ENCODE measurements around the gene UBE2Z. TPM values are rescaled to one million over a fixed set of nuclear protein-coding genes. Genes with fewer than 3 reads are reported as not detected.
A peak's percentile ranks its signal among the peaks of the same experiment; 100 is the strongest.

The UBE2Z gene
- total and polyA plus RNA-seq, 2 of the 13 experiments (the other 11 are each of a cell fraction or from before 2014, with no cell fraction given) = 63.2 to 122 TPM

GRCh38 chr17:48908047-48908843 is at the start of gene UBE2Z (continued):
- TF ChIP-seq ZBTB2 (CRISPR knock-in tag; IDR thresholded peaks at IDR 0.05; ENCODE audit: low read depth) (peak; percentile 96), EED (CRISPR knock-in tag; IDR thresholded peaks at IDR 0.05) (no peak), YY1 (IDR thresholded peaks at IDR 0.05; ENCODE audit: insufficient read depth, insufficient replicate concordance, low read depth, low read length) (peak; percentile 92), CENPT (CRISPR knock-in tag; IDR thresholded peaks at IDR 0.05; ENCODE audit: low read depth) (0 out of 2 replicates have a peak, but pooled peaks have one; percentile 17), NPAS2 (CRISPR knock-in tag; IDR thresholded peaks at IDR 0.05; ENCODE audit: borderline replicate concordance) (no peak), ZNF12 (CRISPR knock-in tag; IDR thresholded peaks at IDR 0.05) (no peak; the same call in 1 of the 2 replicates), ZNF782 (CRISPR knock-in tag; IDR thresholded peaks at IDR 0.05; ENCODE audit: borderline replicate concordance) (peak; percentile 88; the same call in 1 of the 2 replicates), ZNF800 (CRISPR knock-in tag; IDR thresholded peaks at IDR 0.05) (peak; percentile 63; the same call in 1 of the 2 replicates), ZSCAN22 (CRISPR knock-in tag; IDR thresholded peaks at IDR 0.05) (peak; percentile 95), NR2F2 (IDR thresholded peaks at IDR 0.05; ENCODE audit: borderline replicate concordance, low read depth) (peak; percentile 14; the same call in 1 of the 2 replicates), CTCF (CRISPR knock-in tag; IDR thresholded peaks at IDR 0.05) (peak; percentile 80), ZNF335 (CRISPR knock-in tag; IDR thresholded peaks at IDR 0.05) (peak; percentile 82; the same call in 1 of the 2 replicates), ZNF317 (CRISPR knock-in tag; IDR thresholded peaks at IDR 0.05) (peak; percentile 83), GATAD1 (CRISPR knock-in tag; IDR thresholded peaks at IDR 0.05) (peak; percentile 92), ZBTB26 (CRISPR knock-in tag; IDR thresholded peaks at IDR 0.05; ENCODE audit: borderline replicate concordance) (peak; percentile 86; the same call in 1 of the 2 replicates), ZFP41 (CRISPR knock-in tag; IDR thresholded peaks at IDR 0.05; ENCODE audit: borderline replicate concordance) (no peak; the same call in 1 of the 2 replicates), ZNF737 (CRISPR knock-in tag; IDR thresholded peaks at IDR 0.05; ENCODE audit: borderline replicate concordance) (0 out of 2 replicates have a peak, but pooled peaks have one; percentile 86), ZNF235 (CRISPR knock-in tag; IDR thresholded peaks at IDR 0.05; ENCODE audit: borderline replicate concordance) (peak; percentile 26)

Data from HepG2 (cell line).